ENCODE results near the gene PLEKHM3.

GRCh38 chr2:207807516-207807915, 217.8 kb downstream of the PLEKHM3 start:
- TF ChIP-seq EZH2phosphoT487 (IDR thresholded peaks at IDR 0.05; ENCODE audit: insufficient read depth, low read depth), result no peak
- TF ChIP-seq EZH2 (IDR thresholded peaks at IDR 0.05; ENCODE audit: insufficient read depth, poor library complexity, severe bottlenecking), result no peak
